H1 (cell line): Measurements from ENCODE around the gene ATP6V0E2. TPM values are rescaled to one million over a fixed set of nuclear protein-coding genes. Genes with fewer than 3 reads are reported as not detected.

ENCODE experiments used
- CBX8 ChIP-seq: fragments of 300-800, 300-1000 bp; sonication (generic); IDR thresholded peaks from 2 replicates; pipeline ENCODE4 v1.7.1; 2016; ENCODE audit warnings: low read depth, low read length, borderline replicate concordance
- CHD7 ChIP-seq: fragments of 300-600 bp; sonication (generic); IDR thresholded peaks from 2 replicates; pipeline ENCODE4 v1.7.1; 2012; ENCODE audit warnings: low read length, moderate library complexity, mild to moderate bottlenecking, inconsistent platforms; ENCODE audit not compliant: insufficient replicate concordance
- KDM4A ChIP-seq: IDR thresholded peaks from one replicate; pipeline ENCODE4 v1.7.1; 2012; ENCODE audit warnings: low read depth, mild to moderate bottlenecking, moderate library complexity, low read length, inconsistent platforms; ENCODE audit not compliant: severe bottlenecking
- SRF ChIP-seq: IDR thresholded peaks from 2 replicates; pipeline ENCODE4 v1.6.1; 2011; ENCODE audit warnings: mild to moderate bottlenecking, low read depth, low read length, moderate library complexity
- USF2 ChIP-seq: IDR thresholded peaks from 2 replicates; pipeline ENCODE4 v1.6.1; 2011; ENCODE audit warnings: low read length, improper control_type of control experiment
- polyA plus RNA-seq, 7 experiments: library from polyadenylated mRNA; depleted of rRNA in 3 of 7; stranded (reverse) in 5 of 7; unstranded in 2 of 7; fragments of >200 nt in 5 of 7; fragments of 200-250 nt in 2 of 7; gene quantifications; 1 replicate in 5 of 7; 2 replicates in 1 of 7; 4 replicates in 1 of 7; pipeline versions ENCODE4 v1.2.1 to v1.2.3, GENCODE V29; 2011 to 2013; ENCODE audit warnings: missing spikeins in 2 of 7, mixed read lengths in 2 of 7
- total RNA-seq: library from RNA; stranded (reverse); fragmentation: NEBNext Ultra II Directional; extraction: Animal tissue kit (Norgen Biotek cat#: 25700); gene quantifications from 2 replicates; pipeline ENCODE4 v1.2.1, GENCODE V29; 2021

ATP6V0E2 gene
- total and polyA plus RNA-seq, 2 of the 8 experiments (the other 6 are each of a cell fraction or from before 2014, with no cell fraction given) = 26.1 to 47.9 TPM

GRCh38 chr7:149878523-149878921 lies 4.8 kb downstream of the ATP6V0E2 start (continued):
- TF ChIP-seq CHD7 (no peak), KDM4A (no peak), SRF (no peak), CBX8 (no peak), USF2 (no peak)
